Activated gamma-delta T cell treated with anti-CD3 and anti-CD28 coated beads, Interleukin-2, amount 50 U/mL, for 16 hours (primary cell): Measurements from ENCODE around the gene DNM1.
A peak's percentile ranks its signal among the peaks of the same experiment; 100 is the strongest.
"Not testable (repeated sequence)": the region's sequence is repeated elsewhere in the genome, so short reads cannot be mapped to it uniquely, and the experiment has no call there.

ENCODE experiments used
- DNase-seq: peaks from one replicate; pipeline ENCODE4 v3.0.0-alpha.2; 2020; ENCODE audit warnings: low read depth

The DNM1 gene

DNA sequence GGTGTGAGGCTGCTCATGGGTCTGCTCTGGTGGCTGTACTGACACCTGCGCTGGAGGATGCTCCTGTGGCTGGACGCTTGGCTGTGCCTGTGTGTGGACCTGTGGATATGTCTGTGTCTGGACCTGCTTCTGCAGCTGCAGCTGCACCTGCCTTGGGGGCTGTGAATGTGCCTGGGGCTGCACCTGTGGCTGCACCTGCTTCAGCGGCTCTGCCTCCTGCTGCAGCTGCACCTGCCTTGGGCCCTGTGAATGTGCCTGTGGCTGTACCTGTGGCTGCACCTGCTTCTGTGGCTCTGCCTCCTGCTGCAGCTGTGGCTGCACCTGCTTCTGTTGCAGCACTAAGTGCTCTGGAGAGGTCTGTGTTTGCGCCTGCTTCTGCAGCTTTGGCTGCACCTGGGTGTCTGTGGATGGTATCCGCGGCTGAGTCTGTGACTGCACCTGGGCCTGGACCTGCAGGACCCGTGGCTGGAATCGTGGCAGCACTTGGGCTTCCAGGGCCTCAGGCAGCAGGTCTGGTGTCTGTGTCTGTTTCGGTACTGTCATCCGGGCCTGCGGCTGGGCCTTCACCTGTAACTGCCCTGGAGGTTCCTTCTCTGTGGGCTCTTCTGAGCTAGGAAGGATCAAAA is 24.3 kb upstream of the DNM1 start:
- DNase-seq, result no peak

GRCh38 chr9:128180001-128180400 is 23.2 kb upstream of the DNM1 start:
- DNase-seq, result no peak

GRCh38 chr9:128180447-128180846 is 22.7 kb upstream of the DNM1 start:
- no peak for DNase-seq

DNA sequence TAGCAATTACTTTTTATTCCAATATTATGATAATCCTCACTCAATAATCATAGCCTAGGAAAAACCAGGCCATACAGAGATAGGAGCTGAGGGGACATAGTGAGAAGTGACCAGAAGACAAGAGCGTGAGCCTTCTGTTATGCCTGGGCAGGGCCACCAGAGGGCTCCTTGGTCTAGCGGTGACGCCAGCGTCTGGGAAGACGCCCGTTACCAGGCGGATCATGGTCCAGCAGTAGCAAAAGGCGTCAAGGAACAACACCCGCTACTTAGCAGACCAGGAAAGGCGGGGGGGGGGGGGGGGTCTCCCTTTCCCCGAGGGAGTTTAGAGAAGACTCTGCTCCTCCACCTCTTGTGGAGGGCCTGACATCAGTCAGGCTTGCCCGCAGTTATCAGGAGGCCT is 21.7 kb upstream of the DNM1 start:
- not testable (repeated sequence) for DNase-seq

GRCh38 chr9:128182893-128183588 is 20.1 kb upstream of the DNM1 start:
- no peak for DNase-seq

- no peak for DNase-seq
Measured at GRCh38 chr9:128185979-128186965, 16.9 kb upstream of the DNM1 start.

DNA sequence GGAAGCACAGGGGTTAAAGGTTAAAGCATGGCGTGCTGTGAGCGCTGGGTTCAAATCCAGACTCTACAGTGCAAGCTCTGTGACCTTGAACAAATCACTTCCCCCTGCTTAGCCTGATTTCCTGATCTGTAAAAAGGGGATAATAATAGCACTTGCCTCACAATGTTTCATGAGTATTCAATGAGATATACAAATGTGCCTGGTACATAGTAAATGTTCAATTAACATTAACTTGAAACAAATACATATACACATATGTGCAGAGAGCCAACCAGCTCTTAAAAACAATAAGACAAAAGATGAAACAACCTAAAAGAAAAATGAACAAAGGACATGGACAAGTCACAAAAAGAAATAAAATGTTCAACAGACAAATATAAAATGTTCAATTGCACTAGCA is 15.8 kb upstream of the DNM1 start:
- no peak for DNase-seq

DNA sequence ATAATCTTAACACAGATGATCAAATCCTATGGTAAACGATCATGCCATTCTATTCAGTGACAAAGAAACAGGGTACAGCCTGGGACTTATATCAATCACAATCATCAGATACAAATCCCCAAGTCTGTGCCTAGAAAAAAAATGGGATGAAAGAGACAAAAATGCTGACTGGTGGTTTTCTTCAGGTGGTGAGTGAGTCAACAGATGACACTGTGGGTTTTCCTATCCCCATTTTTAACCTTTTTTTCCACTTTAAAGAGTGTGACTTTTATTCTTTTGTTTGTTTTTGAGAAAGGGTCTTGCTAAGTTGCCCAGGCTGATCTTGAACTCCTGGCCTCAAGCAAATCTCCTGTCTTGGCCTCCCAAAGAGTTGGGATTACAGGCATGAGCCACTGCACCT is 15.0 kb upstream of the DNM1 start:
- DNase-seq, result no peak

- no peak for DNase-seq
Measured at GRCh38 chr9:128190013-128190412, 13.2 kb upstream of the DNM1 start.

- no peak for DNase-seq
Measured at GRCh38 chr9:128190516-128191405, 12.4 kb upstream of the DNM1 start.

DNA sequence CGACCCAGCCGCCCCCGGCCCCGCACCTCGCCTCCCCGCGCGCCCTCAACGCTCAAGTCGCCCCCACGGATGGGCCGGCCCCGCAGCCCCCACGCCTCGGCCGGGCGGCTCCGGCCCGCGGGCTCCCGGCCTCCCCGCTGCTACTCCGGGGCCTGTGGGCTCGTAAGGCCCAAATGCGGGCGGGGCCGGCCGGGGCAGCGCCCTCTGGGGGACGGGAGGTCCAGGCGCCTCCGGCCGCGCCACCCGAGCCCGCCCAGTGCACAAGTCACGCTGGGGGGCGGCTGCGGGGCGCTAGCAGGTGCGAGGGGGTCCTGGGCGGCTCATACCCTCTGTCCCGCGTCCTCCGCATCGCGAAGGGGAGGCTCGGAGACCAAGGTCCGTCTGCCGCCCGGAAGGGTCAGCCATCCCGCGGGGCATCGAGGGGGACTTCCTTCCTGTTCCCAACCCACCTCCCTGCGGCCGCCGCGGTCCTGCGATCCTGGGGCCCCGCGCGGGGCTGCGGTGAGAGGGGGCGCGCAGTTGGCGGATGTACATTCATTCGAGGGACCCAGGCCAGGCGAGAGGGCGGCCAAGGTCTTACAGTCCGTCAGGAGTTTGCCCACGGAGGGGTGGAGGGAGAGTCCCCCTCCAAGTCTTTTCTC is 11.7 kb upstream of the DNM1 start, which contains the start of gene CIZ1:
Gene CIZ1, minus strand, starts transcription at position 167 of the 641 bp plus-strand sequence. CDS start 715 bp downstream, outside the sequence.
- peak; percentile 59 for DNase-seq

DNA sequence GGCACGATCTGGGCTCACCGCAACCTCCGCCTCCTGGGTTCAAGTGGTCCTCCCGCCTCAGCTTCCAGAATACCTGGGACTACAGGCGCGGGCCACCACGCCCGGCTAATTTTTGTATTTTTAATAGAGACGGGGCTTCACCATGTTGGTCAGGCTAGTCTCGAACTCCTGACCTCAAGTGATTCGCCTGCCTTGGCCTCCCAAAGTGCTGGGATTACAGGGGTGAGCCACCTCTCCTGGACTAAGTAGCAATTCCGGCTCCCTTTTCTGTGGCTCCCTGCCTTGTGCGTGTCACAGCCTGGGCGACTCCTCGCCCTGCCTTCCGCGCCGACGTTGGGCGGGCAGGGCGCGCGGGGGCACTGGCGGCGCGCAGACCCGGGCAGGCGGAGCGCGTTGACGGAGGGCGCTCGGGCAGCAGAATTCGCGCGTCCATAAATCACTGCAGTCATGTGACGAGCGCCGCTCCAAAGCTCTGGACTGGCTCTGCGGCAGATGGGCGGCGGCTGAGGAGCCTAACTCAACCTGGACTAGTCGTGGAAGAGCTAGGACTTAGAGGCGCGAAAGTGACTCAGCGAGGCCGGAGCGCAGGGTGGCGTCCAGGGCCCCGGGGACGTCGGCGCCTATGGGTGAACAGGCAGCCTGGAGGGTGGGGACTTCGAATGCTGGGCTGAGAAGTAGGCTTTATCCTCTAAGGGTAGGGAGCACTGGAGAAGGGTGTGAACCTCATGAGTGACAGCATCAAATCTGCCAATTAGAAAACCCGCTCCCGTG is 10.4 kb upstream of the DNM1 start:
- DNase-seq, result no peak

DNA sequence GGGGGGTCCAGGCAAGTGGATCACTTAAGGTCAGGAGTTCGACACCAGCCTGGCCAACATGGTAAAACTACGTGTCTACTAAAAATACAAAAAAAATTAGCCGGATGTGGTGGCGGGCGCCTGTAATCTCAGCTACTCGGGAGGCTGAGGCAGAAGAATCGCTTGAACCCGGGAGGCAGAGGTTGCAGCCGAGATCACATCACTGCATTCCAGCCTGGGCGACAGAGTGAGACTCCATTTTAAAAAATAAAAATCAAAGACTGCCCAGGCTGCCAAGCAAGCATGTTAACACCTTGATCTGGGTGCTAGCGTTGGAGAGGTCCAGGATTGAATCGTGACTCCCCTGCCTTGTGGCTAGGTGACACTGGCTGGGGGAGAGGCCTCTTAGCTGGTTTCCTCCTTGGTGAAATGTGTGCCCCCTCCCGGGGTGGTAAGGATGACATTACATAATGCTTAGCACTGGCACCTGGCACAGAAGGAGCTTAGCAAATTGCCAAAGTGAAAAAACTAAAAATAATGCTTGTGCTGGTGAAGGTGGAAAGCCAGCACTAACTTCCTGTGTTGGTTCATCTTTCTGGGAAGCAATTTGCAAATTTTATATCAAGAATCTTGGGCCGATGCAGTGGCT is 9.6 kb upstream of the DNM1 start:
- DNase-seq, result no peak

DNA sequence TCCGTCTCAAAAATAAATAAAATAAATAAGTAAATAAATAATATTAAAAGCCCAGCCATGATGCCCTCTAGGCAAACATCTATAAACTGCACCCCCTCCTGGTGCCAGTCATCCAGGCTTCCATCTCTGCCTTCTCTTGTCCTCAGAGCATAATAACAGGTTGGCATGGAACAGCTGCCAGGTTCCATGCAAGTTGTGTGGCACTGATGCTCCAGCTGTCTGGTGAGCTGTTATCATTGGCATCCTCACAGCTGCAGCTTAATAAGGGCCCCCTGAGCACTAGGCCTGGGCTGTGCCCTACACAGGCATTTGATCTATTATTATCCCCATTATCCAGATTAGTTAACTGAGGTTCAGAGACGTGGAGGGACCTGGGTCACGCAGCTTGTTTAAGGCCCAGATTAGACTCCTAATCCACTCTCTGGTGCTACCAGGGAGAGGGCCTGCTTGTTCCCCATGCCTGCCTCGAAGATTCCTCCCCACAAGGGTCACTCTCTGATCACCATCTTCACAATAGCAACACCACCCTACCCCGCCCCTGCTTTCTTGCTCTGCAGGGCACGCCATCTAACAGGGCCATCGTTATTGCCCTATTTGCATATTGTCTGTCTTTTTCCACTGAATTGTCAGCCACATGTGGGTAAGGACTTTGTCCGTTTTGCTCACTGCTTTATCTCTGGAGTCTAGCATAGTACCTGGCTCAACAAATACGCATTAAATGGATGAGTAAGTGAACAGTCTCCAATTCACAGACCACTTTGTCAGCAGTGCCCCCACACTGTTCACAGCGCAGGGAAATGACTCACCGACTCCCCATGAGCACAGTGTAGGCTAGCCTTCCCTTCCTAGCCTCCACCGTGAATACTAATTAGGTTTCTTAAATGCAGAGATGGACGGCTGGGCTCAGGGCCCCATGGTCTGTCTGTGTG is 1.5 kb upstream of the DNM1 start:
- DNase-seq, result no peak

DNA sequence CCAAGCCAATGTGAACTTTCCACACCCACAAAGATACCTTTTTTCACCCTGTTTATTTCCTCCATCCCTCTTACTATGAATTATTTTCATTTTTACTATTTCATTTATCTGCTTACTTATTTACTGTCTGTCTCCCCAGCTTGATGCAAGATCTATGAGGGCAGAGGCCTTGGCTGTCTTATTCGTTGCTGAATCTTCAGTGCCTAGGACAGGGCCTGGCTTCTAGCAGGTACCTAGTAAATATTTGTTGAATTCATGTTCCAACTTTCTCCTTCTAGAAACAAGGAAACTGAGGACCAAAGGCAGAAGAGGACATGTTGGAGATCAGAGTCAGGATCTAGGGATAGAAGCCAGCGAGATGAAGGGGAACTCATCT is 543 bp upstream of the DNM1 start:
- no peak for DNase-seq

- DNase-seq, result no peak
Measured at GRCh38 chr9:128203707-128204551, 750 bp downstream of the DNM1 start.

DNA sequence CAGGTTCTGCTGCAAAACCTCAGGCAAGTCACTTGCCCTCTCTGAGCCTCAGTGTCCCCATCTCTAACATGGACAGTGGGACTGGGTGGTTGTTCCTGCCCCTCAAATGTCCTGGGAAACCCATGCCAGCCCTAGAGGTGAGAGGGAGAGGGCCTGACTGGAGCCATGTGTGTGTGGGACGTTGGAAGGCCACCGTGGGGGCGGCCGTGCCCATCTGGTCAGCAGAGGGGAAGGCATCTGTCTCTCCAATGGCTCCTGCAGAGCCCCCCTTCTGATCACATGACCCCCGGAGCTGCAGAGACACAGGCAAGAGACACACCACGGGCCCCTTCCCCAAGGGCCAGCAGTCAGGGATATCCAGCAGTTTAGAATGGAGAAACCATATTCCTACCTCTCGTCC is 1.7 kb downstream of the DNM1 start:
- no peak for DNase-seq
